Psoas muscle (tissue), 8 donors: ENCODE measurements around the gene BTC. TPM values are rescaled to one million over a fixed set of nuclear protein-coding genes. Genes with fewer than 3 reads are reported as not detected.

ENCODE experiments used
- ATAC-seq, 4 donors: fragments of 200-7000 bp; cut with Tn5 transposase; one replicate each; pipeline ENCODE4 v1.9.1; 2020; ENCODE audit warnings: moderate library complexity in 3 of 4, mild to moderate bottlenecking in 2 of 4
- DNase-seq, 2 donors: peaks; one replicate each; pipeline ENCODE4 v3.0.0-alpha.2; 2020
- H3K27ac ChIP-seq: fragments of 200-600 bp; one replicate; pipeline ENCODE4 v1.8.0; 2022
- H3K27me3 ChIP-seq, 3 donors: fragments of 200-600 bp in 1 of 3; one replicate each; pipeline versions ENCODE4 v1.6.1 to v1.8.0; 2013 to 2022; ENCODE audit warnings: low read length in 2 of 3, mild to moderate bottlenecking in 2 of 3, moderate library complexity in 1 of 3; ENCODE audit not compliant: insufficient read depth in 3 of 3
- H3K36me3 ChIP-seq, 2 donors: fragments of 200-600 bp in 1 of 2; one replicate each; pipeline versions ENCODE4 v1.6.1 to v1.8.0; 2013 to 2022; ENCODE audit warnings: low read depth in 1 of 2, mild to moderate bottlenecking in 1 of 2, moderate library complexity in 1 of 2; ENCODE audit not compliant: insufficient read depth in 1 of 2
- H3K4me1 ChIP-seq: fragments of 200-600 bp; one replicate; pipeline ENCODE4 v1.8.0; 2022
- H3K4me3 ChIP-seq: fragments of 200-600 bp; one replicate; pipeline ENCODE4 v1.8.0; 2022; ENCODE audit warnings: mild to moderate bottlenecking
- H3K9me3 ChIP-seq: fragments of 200-600 bp; one replicate; pipeline ENCODE4 v1.8.0; 2022
- CTCF ChIP-seq: fragments of 200-600 bp; IDR thresholded peaks from one replicate; pipeline ENCODE4 v1.8.0; 2022; ENCODE audit warnings: antibody characterized with exemption
- WGBS, 3 donors: extraction: QIAGEN DNeasy Blood & Tissue Kit; methylation state at CpG; one replicate each; pipeline versions ENCODE4 v1.1.6 to v1.1.7; 2013; 5-methylcytosine and 5-hydroxymethylcytosine counted together
- intact Hi-C, 2 donors: fragments of 100-400 bp; cut with DNase I; formaldehyde crosslinking; loops; one replicate each; pipeline versions ENCODE4 v1.11.0 to v1.14.2; 2022
- polyA plus RNA-seq, 3 donors: library from polyadenylated mRNA; stranded (reverse); fragments of 200-250 nt; gene quantifications; one replicate each; pipeline ENCODE4 v1.2.3, GENCODE V29; 2013
- total RNA-seq, 4 donors: library from RNA; stranded (reverse); fragmentation: NEBNext Ultra II Directional in 2 of 4; extraction: Animal tissue kit (Norgen Biotek cat#: 25700) in 2 of 4; gene quantifications; one replicate each; pipeline versions ENCODE4 v1.2.1 to v1.2.4, GENCODE V29; 2021 to 2023
- donor health status: healthy with polysubstance abuse.
- donor health status: DM: no; HTN: no; CAD: no; lungs with moderate emphysema.
- donor health status: Bipolar disorder and iron deficiency.
- donor health status: healthy.
- donor health status: DM: yes; HTN: yes; CAD: no.
- donor health status: DM: no; HTN: no; CAD: no.
- donor health status: DM: no; HTN: no; CAD: no.
- donor health status: DM: yes; HTN: yes; CAD: no.

BTC gene
- total and polyA plus RNA-seq, 7 donors = 0.05 to 0.22 (median 0.14) TPM; not detected in 1

DNA sequence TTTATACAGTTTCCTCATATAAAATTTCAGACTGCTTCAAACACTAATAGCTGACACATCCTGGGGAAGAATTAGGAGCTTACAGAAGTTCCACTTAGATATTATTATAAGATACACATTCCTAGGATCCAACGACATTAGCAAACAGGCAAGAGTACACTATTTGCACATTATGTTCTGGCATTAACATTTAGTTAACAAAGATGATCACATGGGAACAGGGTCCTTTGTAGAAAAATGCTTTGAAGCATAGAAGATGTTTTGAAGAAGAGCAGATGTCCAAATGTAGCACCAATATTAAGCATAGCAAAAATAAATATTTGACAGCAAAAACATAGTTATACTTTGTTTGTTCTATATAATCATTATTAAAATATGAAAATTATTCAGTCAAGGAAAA, 52.1 kb downstream of the BTC start:
- H3K27me3 ChIP-seq = no peaks in the 10 kb centered on the region
- no peak for TF ChIP-seq CTCF
- H3K9me3 ChIP-seq = no peaks in the 10 kb centered on the region
- no peaks in the 10 kb centered on the region for H3K36me3 ChIP-seq
- H3K27ac ChIP-seq = no peak overlapping the region
- ATAC-seq = no peak
- no peak overlapping the region for H3K4me3 ChIP-seq
- intact Hi-C loops = no loop called here
- WGBS, 3 donors = 26 to 33% (median 30%) methylated on average over 1 of the region's 1 CpG
- no peak for DNase-seq
- no peaks in the 10 kb centered on the region for H3K4me1 ChIP-seq

DNA sequence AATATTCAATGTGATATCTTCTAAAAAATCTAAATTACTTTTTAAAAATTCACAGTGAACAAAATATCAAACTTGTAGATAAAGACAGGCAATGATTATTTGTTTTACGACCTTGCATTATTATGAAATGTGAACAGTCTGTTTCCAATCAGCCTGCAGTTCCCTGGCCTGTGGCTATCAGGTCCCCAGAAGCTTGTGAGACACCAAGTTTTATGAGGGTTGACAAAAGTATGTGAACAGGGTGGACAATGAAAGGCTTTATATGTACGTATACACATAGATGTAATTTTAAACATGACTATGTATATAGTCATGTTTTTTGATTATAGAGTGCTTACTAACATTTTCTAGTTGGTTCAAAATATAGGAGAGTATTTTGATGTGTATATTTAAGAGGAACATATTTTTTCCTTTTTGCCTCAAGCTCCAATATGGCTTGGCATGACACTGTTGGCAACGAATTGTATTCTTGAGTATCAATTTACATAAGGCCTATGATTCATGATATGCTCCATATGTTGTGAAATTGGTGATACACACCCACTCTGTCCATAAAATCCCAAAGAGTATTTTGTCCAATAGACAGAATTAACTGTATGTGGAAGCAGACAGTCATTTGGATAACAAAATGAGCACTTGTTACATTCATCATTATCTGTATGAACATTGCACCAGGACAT, 55.7 kb downstream of the BTC start:
- TF ChIP-seq CTCF = no peak
- DNase-seq (no peak), ATAC-seq (no peak)
- Histone ChIP-seq H3K27me3 (no peaks in the 10 kb centered on the region), H3K9me3 (no peaks in the 10 kb centered on the region), H3K4me1 (no peaks in the 10 kb centered on the region), H3K27ac (no peak overlapping the region), H3K36me3 (no peaks in the 10 kb centered on the region), H3K4me3 (no peak overlapping the region)
- intact Hi-C loops = no loop called here
- 54 to 61% (median 57%) methylated on average over 3 of the region's 3 CpGs for WGBS, 3 donors

- DNase-seq (no peak), ATAC-seq (no peak)
- WGBS, 3 donors = 83 to 95% (median 87%) methylated on average over 2 of the region's 2 CpGs
- Histone ChIP-seq H3K27me3 (no peaks in the 10 kb centered on the region), H3K4me3 (no peak overlapping the region), H3K36me3 (no peaks in the 10 kb centered on the region), H3K27ac (no peak overlapping the region), H3K9me3 (no peaks in the 10 kb centered on the region), H3K4me1 (no peaks in the 10 kb centered on the region)
- intact Hi-C loops = no loop called here
- TF ChIP-seq CTCF = no peak
These were observed 59.3 kb downstream of the BTC start for GRCh38 chr4:74734995-74735394.

DNA sequence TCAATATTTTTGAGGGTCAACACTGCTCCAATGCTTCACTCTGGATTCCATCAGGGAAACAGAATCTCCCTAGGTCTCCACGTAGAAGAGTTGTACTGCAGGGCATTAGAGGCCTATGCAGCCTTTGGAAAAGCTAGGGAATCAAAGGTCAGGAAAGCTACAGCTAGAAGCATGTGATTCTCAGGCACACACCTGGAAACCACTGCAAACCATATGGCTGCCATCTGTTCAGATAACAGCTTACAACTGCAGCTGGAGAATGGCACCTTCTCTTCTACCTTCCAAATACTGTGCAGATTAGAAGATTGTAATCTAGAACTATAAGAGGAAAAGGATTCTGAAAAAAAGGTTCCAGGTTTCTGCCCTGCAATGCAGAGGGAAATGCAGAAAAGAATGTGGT, 60.6 kb downstream of the BTC start:
- ATAC-seq (no peak), DNase-seq (no peak)
- H3K27ac ChIP-seq = no peak overlapping the region
- no peak for TF ChIP-seq CTCF
- H3K4me3 ChIP-seq = no peak overlapping the region
- no peaks in the 10 kb centered on the region for H3K4me1 ChIP-seq
- 57 to 75% (median 67%) methylated on average over 1 of the region's 1 CpG for WGBS, 3 donors
- H3K9me3 ChIP-seq = no peaks in the 10 kb centered on the region
- no peaks in the 10 kb centered on the region for H3K27me3 ChIP-seq
- intact Hi-C loops = no loop called here
- no peaks in the 10 kb centered on the region for H3K36me3 ChIP-seq

DNA sequence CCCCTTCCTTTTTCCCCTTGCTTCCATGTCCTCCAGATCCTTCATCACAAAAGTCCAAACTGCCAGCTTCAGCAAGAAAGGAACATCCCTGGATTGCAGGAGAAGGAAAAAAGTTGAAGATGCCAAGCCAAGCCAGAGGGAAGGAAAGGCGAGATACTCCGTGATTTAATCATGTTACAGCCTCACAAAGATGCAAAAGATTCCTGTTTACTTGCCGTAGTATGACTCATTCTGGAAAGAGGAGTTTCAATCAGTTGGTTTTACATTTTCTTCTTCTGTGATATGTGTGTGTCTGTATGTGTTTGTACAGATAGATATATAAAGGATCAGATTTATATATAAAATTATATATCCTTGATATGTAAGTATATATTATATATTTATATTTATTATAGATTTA, 69.3 kb downstream of the BTC start:
- Histone ChIP-seq H3K27ac (no peak overlapping the region), H3K4me3 (no peak overlapping the region), H3K36me3 (no peaks in the 10 kb centered on the region), H3K4me1 (no peaks in the 10 kb centered on the region), H3K9me3 (no peaks in the 10 kb centered on the region), H3K27me3 (no peaks in the 10 kb centered on the region)
- 64 to 76% (median 71%) methylated on average over 3 of the region's 3 CpGs for WGBS, 3 donors
- DNase-seq (no peak), ATAC-seq (no peak)
- intact Hi-C loops = no loop called here
- TF ChIP-seq CTCF = no peak
